ENCODE measurements around the gene CDK11A. TPM values are rescaled to one million over a fixed set of nuclear protein-coding genes. Genes with fewer than 3 reads are reported as not detected.
"Not testable (repeated sequence)": the region's sequence is repeated elsewhere in the genome, so short reads cannot be mapped to it uniquely, and the experiment has no call there.

Gene CDK11A
- total RNA-seq, result 10 to 100 TPM; 66.4 to 72.3 TPM
- long read RNA-seq, partial matches to known transcripts, result 13 of 19 reads
- long read RNA-seq, other reads (novel, unspliced or antisense), result 4 of 19 reads

GRCh38 chr1:1724035-1724864 is at the start of gene CDK11A:
Gene CDK11A, minus strand, starts transcription at chr1:1724357. Its CDS starts 1,539 bp downstream, at chr1:1722818.
- ATAC-seq, result peak; percentile 84
- peak; percentile 96 to 99 for DNase-seq
- intact Hi-C loops (cut with DNase I, micrococcal nuclease), result not testable (repeated sequence)

GRCh38 chr1:1773874-1774273 is 49.7 kb upstream of the CDK11A start:
- DNase-seq (no peak), ATAC-seq (no peak)
- intact Hi-C loops (cut with DNase I, micrococcal nuclease), result no loop called here

DNA sequence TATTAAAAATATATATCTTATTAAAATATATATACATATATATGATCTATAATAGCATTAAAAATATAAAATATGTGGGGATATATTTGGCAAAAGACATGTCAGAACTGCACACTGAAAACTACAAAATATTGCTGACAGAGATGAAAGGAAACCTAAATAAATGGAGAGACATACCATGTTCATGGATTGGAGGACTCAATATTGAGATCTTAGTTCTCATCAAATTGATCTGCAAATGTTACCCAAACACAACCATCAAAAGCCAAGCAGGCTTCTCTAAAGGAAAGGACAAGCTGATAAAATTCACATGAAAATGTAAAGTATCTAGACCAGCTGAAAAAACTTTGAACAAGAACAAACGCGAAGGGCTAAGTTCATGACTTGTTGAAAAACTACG is 46.9 kb upstream of the CDK11A start:
- ATAC-seq, result no peak
- intact Hi-C loops (cut with DNase I, micrococcal nuclease), result no loop called here
- DNase-seq, result no peak

GRCh38 chr1:1770102-1770501 is 45.9 kb upstream of the CDK11A start:
- intact Hi-C loops (cut with DNase I, micrococcal nuclease), result no loop called here
- ATAC-seq (no peak), DNase-seq (no peak)

GRCh38 chr1:1768249-1768992 is 44.3 kb upstream of the CDK11A start:
- DNase-seq, result no peak
- no peak for ATAC-seq
- intact Hi-C loops (cut with DNase I, micrococcal nuclease), result no loop called here

DNA sequence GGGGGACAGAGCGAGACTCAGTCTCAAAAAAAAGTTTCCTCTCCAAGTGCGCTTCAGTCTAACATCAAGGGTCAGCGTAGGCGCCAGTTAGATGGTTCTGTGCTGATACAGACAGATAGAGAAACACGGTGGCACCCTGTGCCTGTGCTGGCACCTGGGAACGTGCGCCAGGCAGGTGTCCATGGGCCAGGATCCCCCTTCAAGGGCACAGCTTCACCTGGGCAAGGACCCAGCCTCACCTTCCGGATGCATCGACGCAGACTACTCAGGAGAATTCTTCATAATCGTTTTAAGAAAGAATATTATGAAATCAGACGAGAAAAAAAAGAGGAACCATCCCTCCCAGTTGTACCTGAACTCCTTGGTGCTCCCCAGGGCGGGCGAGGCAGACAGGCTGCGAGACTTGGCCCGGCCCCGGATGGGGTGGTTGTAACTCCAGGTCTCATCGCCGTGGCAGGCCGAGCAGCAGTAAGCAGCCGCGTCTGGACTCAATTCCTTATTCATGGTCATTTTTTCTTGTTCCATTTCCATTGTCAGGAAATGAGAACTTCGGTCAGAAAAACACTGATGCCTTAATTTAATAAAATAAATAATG is 40.8 kb upstream of the CDK11A start:
- ATAC-seq, result no peak
- no peak for DNase-seq
- intact Hi-C loops (cut with DNase I, micrococcal nuclease), result no loop called here

DNA sequence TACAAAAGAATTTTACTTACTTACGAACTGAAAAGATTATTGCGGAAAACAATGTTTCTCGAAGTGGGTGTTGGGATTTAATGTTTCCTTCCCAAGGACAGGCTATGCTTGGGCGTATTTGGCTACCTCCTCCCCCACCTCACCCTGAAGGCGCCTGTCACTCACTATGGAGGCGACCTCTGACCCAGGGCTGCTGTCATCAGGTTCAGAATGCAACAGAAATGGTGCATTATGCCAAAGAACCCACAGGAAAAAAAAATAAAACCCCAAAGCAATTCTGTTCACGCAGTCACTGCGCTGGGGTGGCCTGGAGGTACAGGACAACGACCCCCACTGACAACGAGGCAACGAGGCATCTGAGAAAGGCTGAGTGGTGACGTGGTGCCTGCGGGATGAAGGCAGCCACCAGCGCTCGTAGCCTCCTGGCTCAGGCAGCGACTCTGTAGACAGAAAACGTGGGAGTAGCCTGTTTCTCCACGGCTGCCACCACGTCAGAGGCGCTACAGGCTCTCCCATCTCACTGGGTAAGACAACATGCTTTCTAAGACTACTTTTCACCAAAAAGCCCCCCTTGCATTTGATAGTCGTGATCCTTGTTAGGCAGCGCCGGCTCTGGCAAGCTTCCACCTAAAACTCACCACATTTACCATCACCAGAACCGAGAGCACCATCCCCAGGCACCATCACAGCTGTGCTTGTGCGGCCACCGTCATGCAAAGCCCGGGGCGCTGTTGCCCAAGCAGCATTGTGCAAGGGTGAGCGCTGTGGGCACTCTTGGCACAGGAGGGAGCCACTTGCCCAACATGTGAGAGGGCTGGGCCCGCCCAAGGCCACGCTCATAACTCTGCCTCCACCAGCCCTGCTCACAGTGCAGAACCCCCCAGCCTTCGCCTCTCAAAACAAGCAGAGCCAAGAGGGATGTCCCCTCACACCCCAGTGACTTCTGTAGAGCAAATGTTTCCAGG is 39.8 kb upstream of the CDK11A start:
- intact Hi-C loops (cut with DNase I, micrococcal nuclease), result no loop called here
- ATAC-seq (no peak), DNase-seq (no peak)

DNA sequence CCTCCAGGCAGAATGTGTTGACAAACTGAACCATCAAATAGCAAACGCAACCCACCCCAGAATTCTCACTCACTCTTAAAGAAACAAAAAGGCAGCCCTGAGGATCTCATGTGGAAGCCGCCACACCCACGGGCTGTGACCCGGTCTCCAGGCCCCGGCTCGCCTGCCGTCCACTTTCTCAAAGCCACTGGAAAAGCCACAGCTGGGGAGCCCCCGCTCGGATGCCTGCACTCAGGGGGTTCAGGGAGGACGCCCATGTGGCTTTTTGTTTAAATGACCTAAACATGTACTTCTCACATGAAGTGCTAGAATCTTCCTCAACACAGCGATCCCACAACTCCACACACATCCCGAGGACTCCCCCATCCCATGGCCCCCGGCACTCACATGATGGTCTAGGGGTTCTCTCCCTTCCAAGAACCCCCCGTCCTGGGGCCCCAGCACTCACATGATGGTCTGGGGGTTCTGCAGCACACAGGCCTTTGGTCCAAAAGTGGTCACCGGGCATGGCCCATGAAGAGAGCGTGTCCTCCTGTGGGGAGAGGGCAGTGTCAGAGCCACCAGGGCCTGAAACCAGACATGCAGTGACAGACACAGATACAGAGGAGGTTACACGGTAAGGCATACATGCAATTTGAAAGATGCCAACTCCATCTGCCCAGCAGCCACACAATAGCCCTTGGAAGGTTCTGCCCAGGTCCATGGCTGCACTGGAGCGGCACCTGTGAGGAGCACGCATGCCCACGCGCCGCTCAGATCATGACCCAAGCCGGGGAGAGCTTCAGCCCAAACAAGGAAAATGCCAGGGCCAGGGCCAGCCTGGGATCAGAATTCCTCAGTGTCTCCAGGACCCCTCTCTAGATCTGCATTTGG is 37.6 kb upstream of the CDK11A start:
- ATAC-seq (no peak), DNase-seq (no peak)
- intact Hi-C loops (cut with DNase I, micrococcal nuclease), result no loop called here

DNA sequence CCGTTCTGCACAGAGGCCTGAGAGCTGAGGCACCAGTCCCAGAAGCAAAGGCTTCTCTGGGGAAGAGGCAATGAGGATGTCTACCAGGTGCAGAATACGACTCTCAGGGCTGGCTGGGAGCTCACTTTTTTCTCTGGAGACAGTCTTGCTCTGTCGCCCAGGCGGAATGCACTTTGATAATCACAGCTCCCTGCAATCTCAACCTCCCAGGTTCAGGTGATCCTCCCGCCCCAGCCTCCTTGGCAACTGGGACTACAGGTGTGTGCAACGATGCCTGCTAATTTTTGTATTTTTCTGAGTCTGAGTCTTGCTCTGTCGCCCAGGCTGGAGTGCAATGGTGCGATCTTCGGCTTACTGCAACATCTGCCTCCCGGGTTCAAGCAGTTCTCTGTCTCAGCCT is 36.6 kb upstream of the CDK11A start:
- no peak for DNase-seq
- intact Hi-C loops (cut with DNase I, micrococcal nuclease), result no loop called here
- no peak for ATAC-seq

GRCh38 chr1:1760345-1760650 is 36.1 kb upstream of the CDK11A start:
- DNase-seq, result no peak

DNA sequence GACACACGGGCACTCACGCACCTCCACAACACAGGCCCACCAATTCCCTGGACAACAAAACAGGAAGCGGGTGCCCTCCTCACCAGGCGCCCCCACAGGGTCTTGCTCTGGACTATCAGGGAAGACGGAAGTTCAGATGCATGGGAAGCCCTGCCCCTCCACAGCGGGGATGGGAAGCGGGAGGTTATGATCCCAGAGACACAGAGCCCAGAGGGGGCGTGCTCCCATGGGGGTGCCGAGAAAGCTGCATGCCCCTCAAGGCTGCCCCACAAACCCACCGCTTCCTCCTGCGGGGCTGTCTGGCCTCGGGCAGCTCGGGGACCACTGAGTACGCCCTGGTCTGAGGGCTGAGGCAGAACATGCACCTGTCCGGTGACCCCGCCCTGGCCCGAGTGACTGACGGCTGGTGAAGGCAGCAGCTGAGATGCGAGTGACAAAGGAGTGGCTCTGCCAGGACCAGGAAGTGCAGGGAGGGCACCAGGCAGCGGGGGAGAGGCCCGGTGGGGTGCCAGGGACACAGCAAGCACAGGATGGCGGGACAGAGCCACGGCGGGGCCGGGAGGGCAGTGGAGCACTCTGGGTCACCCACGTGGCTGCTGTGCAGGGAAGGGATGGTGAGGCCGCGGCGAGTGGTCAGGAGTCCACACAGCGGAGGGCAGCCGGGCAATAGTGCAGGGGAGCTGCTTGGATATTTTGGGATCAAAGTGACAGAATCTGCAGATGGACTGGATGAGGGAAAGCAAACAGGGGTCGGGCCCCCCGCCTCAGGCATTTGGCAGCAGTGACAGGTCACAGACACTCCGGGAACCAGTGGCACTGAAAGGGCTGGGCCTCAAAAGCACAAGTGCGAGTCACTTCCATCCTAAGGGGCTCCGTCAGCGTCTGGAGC is 35.5 kb upstream of the CDK11A start:
- intact Hi-C loops (cut with DNase I, micrococcal nuclease), result no loop called here
- ATAC-seq, result peak; percentile 64
- DNase-seq, result peak; percentile 78 to 83

More at GRCh38 chr1:1760345-1760650, 36.1 kb upstream of the CDK11A start:
- no peak for ATAC-seq
- intact Hi-C loops (cut with DNase I, micrococcal nuclease), result no loop called here

DNA sequence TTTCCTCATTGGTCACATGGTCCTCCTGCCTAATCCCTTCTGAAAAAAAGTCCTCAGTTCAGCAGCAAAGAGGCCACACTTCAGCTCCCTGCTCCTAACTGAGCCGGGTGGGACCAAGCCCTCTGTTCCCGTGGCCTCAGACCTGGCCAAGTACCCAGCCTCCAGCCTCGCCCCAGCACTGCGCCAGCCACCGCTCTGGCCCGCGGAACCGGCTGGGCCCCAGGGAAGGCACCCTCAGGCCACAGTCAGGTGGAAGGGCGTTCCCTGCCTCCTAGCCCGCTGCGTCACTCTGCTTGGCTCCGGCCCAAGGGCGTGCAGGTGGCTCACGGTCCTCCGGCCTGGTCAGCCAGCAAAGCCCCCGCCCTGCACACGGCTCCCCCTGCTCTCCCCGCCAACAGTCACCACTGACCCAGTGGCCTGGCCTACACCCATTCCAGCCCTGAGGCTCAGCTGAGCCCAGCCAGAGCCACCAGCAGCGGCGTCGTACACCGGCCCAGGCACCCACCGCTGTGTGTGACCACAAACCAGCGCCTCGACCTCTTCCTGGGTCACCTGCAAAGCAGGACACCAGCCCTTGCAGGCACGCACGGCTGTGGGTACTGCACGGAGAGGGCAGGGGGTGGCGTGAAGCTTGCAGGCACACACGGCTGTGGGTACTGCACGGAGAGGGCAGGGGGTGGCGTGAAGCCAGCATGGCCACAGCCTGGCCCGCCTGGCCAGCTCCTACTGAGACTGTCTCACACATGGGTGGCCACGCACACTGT is 34.7 kb upstream of the CDK11A start:
- DNase-seq (peak; percentile 95 to 96), ATAC-seq (peak; percentile 87)
- intact Hi-C loops (cut with DNase I, micrococcal nuclease), result no loop called here

DNA sequence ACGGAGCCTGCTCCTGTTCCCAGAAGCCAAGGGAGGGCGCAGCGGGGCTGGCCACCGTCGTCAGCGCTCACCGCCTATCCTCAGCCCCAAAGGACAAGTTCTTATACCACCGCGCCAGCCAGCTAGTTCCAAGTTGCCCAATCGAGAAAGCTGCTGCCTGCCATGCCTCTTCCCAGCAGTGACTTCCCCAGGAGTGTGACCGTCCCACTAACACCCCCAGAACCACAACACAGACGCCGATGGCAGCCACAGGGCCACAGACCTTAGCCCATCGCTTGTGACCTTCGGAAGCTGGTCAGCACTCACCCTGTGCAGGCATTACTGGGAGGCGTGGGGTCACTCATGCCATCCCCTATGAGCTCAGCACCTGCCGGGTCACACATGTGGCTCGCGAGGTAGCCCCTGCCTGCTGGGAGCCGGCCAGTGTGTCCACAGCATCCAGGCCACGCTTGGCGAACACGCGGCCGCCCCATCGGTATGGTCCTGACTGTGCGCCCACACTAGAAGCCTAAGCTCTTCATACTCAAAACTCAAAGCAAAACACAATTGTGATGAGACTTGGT is 34.0 kb upstream of the CDK11A start:
- intact Hi-C loops (cut with DNase I, micrococcal nuclease), result no loop called here
- DNase-seq (no peak), ATAC-seq (no peak)

DNA sequence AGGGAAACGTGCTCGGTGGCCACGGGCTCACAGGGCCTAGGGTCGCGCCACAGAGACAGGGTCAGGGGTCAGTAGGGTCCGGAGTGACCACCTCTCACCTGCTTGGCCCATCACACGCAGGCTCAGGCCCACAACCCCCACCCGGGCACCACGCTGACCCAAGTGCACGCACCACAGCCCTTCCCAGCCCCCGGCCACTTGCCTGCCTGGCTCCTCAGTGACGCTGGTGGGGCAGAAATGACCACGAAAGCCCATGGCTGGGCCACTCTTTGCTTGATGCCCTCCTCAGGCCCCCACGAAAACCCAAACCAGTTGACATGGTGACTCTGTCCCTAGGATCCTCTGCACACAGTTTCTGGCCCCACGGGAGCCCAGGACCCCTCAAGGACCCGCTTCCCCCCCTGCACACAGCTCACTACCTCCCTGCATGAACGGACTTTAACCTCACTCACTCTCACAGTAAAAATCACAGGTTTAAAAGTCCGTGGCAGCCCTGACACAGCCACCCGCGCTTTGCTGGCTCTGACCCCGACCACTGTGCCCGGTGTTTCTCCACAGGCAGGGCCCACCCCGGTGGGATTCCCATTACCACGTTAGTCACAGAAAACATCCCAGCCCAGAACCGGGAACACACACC is 33.4 kb upstream of the CDK11A start:
- DNase-seq, result no peak
- ATAC-seq, result no peak
- intact Hi-C loops (cut with DNase I, micrococcal nuclease), result no loop called here

DNA sequence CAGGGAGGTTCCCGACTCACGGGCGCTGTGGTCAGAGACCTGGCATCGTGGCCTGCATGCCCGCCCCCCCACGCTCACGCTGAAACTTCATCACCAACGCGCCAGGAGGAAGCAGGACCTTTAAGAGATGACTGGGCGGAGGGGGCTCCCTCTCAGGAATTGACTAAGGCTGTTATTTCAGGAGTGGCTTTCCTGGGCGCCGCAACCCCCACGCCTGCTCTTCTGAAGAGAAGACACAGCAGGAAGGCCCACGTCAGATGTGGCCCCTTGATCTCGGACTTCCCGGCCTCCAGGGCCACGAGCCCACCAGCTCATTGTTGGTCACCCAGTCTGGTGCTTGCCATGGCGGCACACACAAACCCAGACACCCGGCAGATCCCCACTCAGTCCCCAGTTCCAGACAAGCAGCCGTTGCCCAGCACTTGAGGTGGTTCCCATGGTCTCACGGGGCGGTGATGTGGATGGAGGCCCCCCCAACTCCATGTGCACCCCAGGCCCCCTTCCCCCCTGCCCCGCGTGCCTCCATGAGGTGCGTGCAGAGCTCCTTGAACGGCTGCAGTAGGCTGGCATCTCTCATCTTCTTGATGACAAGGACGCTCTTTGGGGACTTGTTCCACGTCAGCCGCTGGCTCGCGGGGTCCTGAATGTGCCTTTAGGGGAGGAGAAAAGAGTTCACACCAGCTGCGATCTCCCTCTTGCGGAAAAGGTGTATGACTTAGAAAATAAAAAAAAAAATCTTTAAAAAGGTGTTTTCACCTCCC is 32.7 kb upstream of the CDK11A start:
- no peak for DNase-seq
- no peak for ATAC-seq
- intact Hi-C loops (cut with DNase I, micrococcal nuclease), result no loop called here
